Activated T-cell treated with anti-CD3 and anti-CD28 coated beads, Interleukin-2, amount 50 U/mL, for 24 hours (primary cell): ENCODE measurements around the gene NBL1.
A peak's percentile ranks its signal among the peaks of the same experiment; 100 is the strongest.

Experiments
- DNase-seq: peaks from one replicate; pipeline ENCODE4 v3.0.0-alpha.2; 2020
- H3K27ac Mint-ChIP-seq: 2 replicates; pipeline ENCODE4 v1.8.0; 2020; ENCODE audit warnings: mild to moderate bottlenecking, mixed read lengths
- H3K27me3 Mint-ChIP-seq: 2 replicates; pipeline ENCODE4 v1.8.0; 2020; ENCODE audit warnings: mixed read lengths
- H3K36me3 Mint-ChIP-seq: 2 replicates; pipeline ENCODE4 v1.8.0; 2020; ENCODE audit warnings: low read depth, mixed read lengths
- H3K4me1 Mint-ChIP-seq: 2 replicates; pipeline ENCODE4 v1.8.0; 2020; ENCODE audit warnings: low read depth, mixed read lengths
- H3K4me3 Mint-ChIP-seq: 2 replicates; pipeline ENCODE4 v1.8.0; 2020; ENCODE audit warnings: mild to moderate bottlenecking, moderate library complexity, mixed read lengths
- H3K9me3 Mint-ChIP-seq: 2 replicates; pipeline ENCODE4 v1.8.0; 2020; ENCODE audit warnings: mixed read lengths

The NBL1 gene

DNA sequence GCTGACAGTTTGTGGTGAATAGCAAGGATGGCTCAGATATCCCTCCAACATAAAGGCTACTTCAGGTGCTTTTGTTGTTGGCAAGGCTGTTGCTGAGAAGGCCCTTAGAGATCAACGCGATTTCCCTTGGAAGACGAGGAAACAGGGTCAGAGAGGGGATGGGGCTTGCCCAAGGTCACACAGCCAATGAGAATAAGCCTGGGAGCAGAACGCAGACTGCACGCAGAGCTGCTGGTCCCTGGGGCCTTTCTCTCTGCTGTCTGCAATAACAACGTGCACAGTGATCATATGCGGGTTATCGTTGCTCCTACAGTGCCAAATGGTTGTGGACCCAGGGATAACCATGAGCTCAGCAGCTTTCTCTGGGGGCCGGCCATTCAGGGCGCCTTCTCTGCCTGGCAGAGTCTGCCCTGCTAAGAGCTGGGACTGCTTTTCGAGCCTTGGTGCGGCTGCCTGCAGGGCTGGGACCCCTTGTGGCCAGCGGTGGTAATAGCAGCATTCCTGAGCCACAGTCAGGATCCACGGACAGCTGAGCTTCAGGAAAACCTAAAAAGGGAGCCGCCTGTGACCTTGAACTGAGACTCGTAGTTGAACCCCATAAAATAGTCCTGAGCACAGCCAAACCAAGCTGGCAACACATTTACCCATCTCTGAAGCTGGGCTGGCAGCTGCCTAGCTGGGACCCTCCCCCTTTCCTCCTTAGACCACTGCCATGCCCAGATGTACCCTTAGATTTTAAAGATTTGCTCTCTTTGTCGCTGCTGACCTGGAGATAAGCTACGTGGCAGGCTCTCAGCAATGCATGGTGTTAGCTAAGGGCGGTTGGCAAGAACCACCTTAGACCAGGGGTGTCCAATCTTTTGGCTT, 60.4 kb downstream of the NBL1 start:
- Mint-ChIP-seq H3K36me3 (peaks cover 31% of the 10 kb centered on the region), H3K9me3 (no peaks in the 10 kb centered on the region), H3K27me3 (no peaks in the 10 kb centered on the region), H3K27ac (no peak overlapping the region), H3K4me1 (peaks cover 19% of the 10 kb centered on the region), H3K4me3 (no peak overlapping the region)
- DNase-seq, result peak; percentile 73

GRCh38 chr1:19705464-19705863, 61.4 kb downstream of the NBL1 start:
- Mint-ChIP-seq H3K36me3 (peaks cover 25% of the 10 kb centered on the region), H3K27ac (no peak overlapping the region), H3K9me3 (no peaks in the 10 kb centered on the region), H3K4me3 (no peak overlapping the region), H3K27me3 (no peaks in the 10 kb centered on the region), H3K4me1 (peaks cover 24% of the 10 kb centered on the region)
- DNase-seq, result no peak

DNA sequence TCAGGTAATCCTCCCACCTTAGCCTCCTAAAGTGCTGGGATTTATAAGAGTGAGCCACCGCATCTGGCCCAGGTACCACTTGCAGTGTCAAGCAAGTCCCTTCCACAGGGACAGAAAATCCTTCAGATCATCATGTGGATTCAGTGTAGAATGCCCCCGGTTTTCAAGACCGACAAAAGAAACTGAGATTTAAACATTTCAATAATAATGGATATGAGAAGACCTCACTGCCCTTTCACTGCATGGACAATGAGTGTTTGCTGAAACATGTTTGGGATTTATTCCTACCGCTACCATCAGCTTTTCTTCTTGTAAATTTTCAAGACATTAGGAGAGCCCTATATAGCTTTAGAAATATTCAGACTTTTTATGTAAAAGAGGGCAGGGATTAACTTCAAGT, 62.0 kb downstream of the NBL1 start:
- peaks cover 23% of the 10 kb centered on the region for H3K36me3 Mint-ChIP-seq
- H3K4me3 Mint-ChIP-seq, result no peak overlapping the region
- H3K27ac Mint-ChIP-seq, result no peak overlapping the region
- H3K27me3 Mint-ChIP-seq, result no peaks in the 10 kb centered on the region
- peaks cover 30% of the 10 kb centered on the region for H3K4me1 Mint-ChIP-seq
- H3K9me3 Mint-ChIP-seq, result no peaks in the 10 kb centered on the region
- no peak for DNase-seq
